Peyer's patch (tissue), 4 donors: Measurements from ENCODE around the gene EPHB2. TPM values are rescaled to one million over a fixed set of nuclear protein-coding genes. Genes with fewer than 3 reads are reported as not detected.

ENCODE experiments used
- DNase-seq, 3 donors: peaks; one replicate each; pipeline ENCODE4 v3.0.0-alpha.2; 2017 to 2019
- H3K27ac ChIP-seq, 4 donors: fragments of 200-600 bp; sonication (generic); one replicate each; pipeline ENCODE4 v1.5.1; 2016 to 2019
- H3K27me3 ChIP-seq, 2 donors: fragments of 200-600 bp; sonication (generic); one replicate each; pipeline ENCODE4 v1.5.1; 2019
- H3K36me3 ChIP-seq, 3 donors: fragments of 200-600 bp; sonication (generic); one replicate each; pipeline ENCODE4 v1.5.1; 2016 to 2019
- H3K4me1 ChIP-seq, 4 donors: fragments of 200-600 bp; sonication (generic); one replicate each; pipeline ENCODE4 v1.5.1; 2016 to 2019
- H3K4me3 ChIP-seq, 4 donors: fragments of 200-600 bp; sonication (generic); 1 replicate in 3 of 4; 2 replicates in 1 of 4; pipeline ENCODE4 v1.5.1; 2016 to 2019; ENCODE audit warnings: mild to moderate bottlenecking in 1 of 4
- H3K9me3 ChIP-seq, 4 donors: fragments of 200-600 bp; sonication (generic); one replicate each; pipeline ENCODE4 v1.5.1; 2016 to 2019; ENCODE audit warnings: mild to moderate bottlenecking in 1 of 4
- CTCF ChIP-seq, 6 experiments: fragments of 450-650 bp in 4 of 6; fragments of 200-600 bp in 2 of 6; sonication (generic) in 1 of 6; IDR thresholded peaks; one replicate each; pipeline ENCODE4 v1.5.1; 2017 to 2019; ENCODE audit warnings: antibody characterized with exemption in 6 of 6, mild to moderate bottlenecking in 3 of 6, moderate library complexity in 1 of 6
- POLR2A ChIP-seq, 2 donors: fragments of 450-650 bp; IDR thresholded peaks; one replicate each; pipeline ENCODE4 v1.5.1; 2017; ENCODE audit warnings: antibody characterized with exemption in 2 of 2, mild to moderate bottlenecking in 2 of 2, moderate library complexity in 2 of 2
- total RNA-seq, 4 donors: library from RNA; depleted of rRNA; stranded (reverse); fragments of >200 nt; gene quantifications; one replicate each; pipeline ENCODE4 v1.1.0, GENCODE V29; 2016

The EPHB2 gene
- total RNA-seq, 4 donors from 2014 or later: 24.5 to 71.0 (median 53.9) TPM

- no peak for TF ChIP-seq POLR2A (IDR thresholded peaks at IDR 0.05)
- TF ChIP-seq CTCF (IDR thresholded peaks at IDR 0.05): no peak
- Histone ChIP-seq H3K27ac (peak overlapping the region in 1 of 4 donors; percentile 46), H3K4me1 (peaks cover 0 to 26% (median 2%) of the 10 kb centered on the region in 4 donors), H3K27me3 (no peaks in the 10 kb centered on the region), H3K4me3 (no peak overlapping the region), H3K9me3 (no peaks in the 10 kb centered on the region), H3K36me3 (no peaks in the 10 kb centered on the region)
- DNase-seq: no peak
These were observed 84.2 kb downstream of the EPHB2 start for GRCh38 chr1:22794647-22795365.

GRCh38 chr1:22795366-22795714, 84.7 kb downstream of the EPHB2 start:
- DNase-seq: no peak
- Histone ChIP-seq H3K4me1 (peaks cover 0 to 25% (median 2%) of the 10 kb centered on the region in 4 donors), H3K9me3 (no peaks in the 10 kb centered on the region), H3K36me3 (no peaks in the 10 kb centered on the region), H3K4me3 (no peak overlapping the region), H3K27ac (peak overlapping the region in 1 of 4 donors; percentile 46), H3K27me3 (no peaks in the 10 kb centered on the region)
- TF ChIP-seq CTCF (IDR thresholded peaks at IDR 0.05) (no peak), POLR2A (IDR thresholded peaks at IDR 0.05) (no peak)

- Histone ChIP-seq H3K9me3 (no peaks in the 10 kb centered on the region), H3K4me3 (no peak overlapping the region), H3K27me3 (no peaks in the 10 kb centered on the region), H3K36me3 (no peaks in the 10 kb centered on the region), H3K27ac (no peak overlapping the region), H3K4me1 (peaks cover 0 to 15% (median 0%) of the 10 kb centered on the region in 4 donors)
- TF ChIP-seq POLR2A (IDR thresholded peaks at IDR 0.05) (no peak), CTCF (IDR thresholded peaks at IDR 0.05) (no peak)
- DNase-seq: no peak
These were observed 86.0 kb downstream of the EPHB2 start for GRCh38 chr1:22796642-22797041.

GRCh38 chr1:22798083-22798482, 87.4 kb downstream of the EPHB2 start:
- DNase-seq: no peak
- Histone ChIP-seq H3K9me3 (no peaks in the 10 kb centered on the region), H3K4me1 (peaks cover 0 to 14% (median 0%) of the 10 kb centered on the region in 4 donors), H3K4me3 (no peak overlapping the region), H3K36me3 (no peaks in the 10 kb centered on the region), H3K27ac (no peak overlapping the region), H3K27me3 (no peaks in the 10 kb centered on the region)
- TF ChIP-seq POLR2A (IDR thresholded peaks at IDR 0.05): no peak
- TF ChIP-seq CTCF (IDR thresholded peaks at IDR 0.05): no peak

- Histone ChIP-seq H3K36me3 (no peaks in the 10 kb centered on the region), H3K4me3 (no peak overlapping the region), H3K4me1 (peaks cover 0 to 2% (median 0%) of the 10 kb centered on the region in 4 donors), H3K9me3 (no peaks in the 10 kb centered on the region), H3K27me3 (no peaks in the 10 kb centered on the region), H3K27ac (no peak overlapping the region)
- no peak for DNase-seq
- TF ChIP-seq CTCF (IDR thresholded peaks at IDR 0.05) (no peak), POLR2A (IDR thresholded peaks at IDR 0.05) (no peak)
These were observed 89.3 kb downstream of the EPHB2 start for GRCh38 chr1:22799971-22800370.
